ENCODE measurements around the gene RAB8B.

Gene RAB8B

GRCh38 chr15:63238796-63239195 is 49.4 kb downstream of the RAB8B start:
- DNase-seq, result no peak

- no peak for DNase-seq
Observed at GRCh38 chr15:63240109-63240508, 50.7 kb downstream of the RAB8B start.

- DNase-seq, result no peak
Observed at GRCh38 chr15:63241316-63241715, 51.9 kb downstream of the RAB8B start.

- no peak for DNase-seq
Observed at GRCh38 chr15:63243101-63243500, 53.7 kb downstream of the RAB8B start.

- no peak for DNase-seq
Observed at GRCh38 chr15:63243776-63244175, 54.4 kb downstream of the RAB8B start.

GRCh38 chr15:63244399-63244798 is 55.0 kb downstream of the RAB8B start:
- no peak for DNase-seq

GRCh38 chr15:63244976-63245645 is 55.7 kb downstream of the RAB8B start:
- no peak for DNase-seq

- no peak for DNase-seq
Observed at GRCh38 chr15:63246691-63247469, 57.5 kb downstream of the RAB8B start.

- no peak for DNase-seq
Observed at GRCh38 chr15:63250312-63250965, 61.0 kb downstream of the RAB8B start.

GRCh38 chr15:63251701-63252100 is 62.3 kb downstream of the RAB8B start:
- DNase-seq, result no peak

GRCh38 chr15:63252292-63252691 is 62.9 kb downstream of the RAB8B start:
- no peak for DNase-seq

- DNase-seq, result no peak
Observed at GRCh38 chr15:63254991-63255390, 65.6 kb downstream of the RAB8B start.

GRCh38 chr15:63255489-63255990 is 66.1 kb downstream of the RAB8B start:
- DNase-seq, result no peak

- DNase-seq, result no peak
Observed at GRCh38 chr15:63256433-63257274, 67.2 kb downstream of the RAB8B start.

GRCh38 chr15:63258658-63259057 is 69.3 kb downstream of the RAB8B start:
- no peak for DNase-seq

- no peak for DNase-seq
Observed at GRCh38 chr15:63260791-63261190, 71.4 kb downstream of the RAB8B start.

GRCh38 chr15:63261311-63261710 is 71.9 kb downstream of the RAB8B start:
- no peak for DNase-seq

GRCh38 chr15:63263519-63263918 is 74.1 kb downstream of the RAB8B start:
- DNase-seq, result no peak

GRCh38 chr15:63264688-63265293 is 75.4 kb downstream of the RAB8B start:
- no peak for DNase-seq

GRCh38 chr15:63274427-63274826 is 85.0 kb downstream of the RAB8B start:
- DNase-seq, result no peak

- DNase-seq, result no peak
Observed at GRCh38 chr15:63276342-63277037, 87.1 kb downstream of the RAB8B start.
